Eye (tissue), 1 donor: Measurements from ENCODE around the gene JAG1.
A peak's percentile ranks its signal among the peaks of the same experiment; 100 is the strongest.
"Not testable (repeated sequence)": the region's sequence is repeated elsewhere in the genome, so short reads cannot be mapped to it uniquely, and the experiment has no call there.

ENCODE experiments used
- DNase-seq: peaks from one replicate; pipeline ENCODE4 v3.0.0-alpha.2; 2015

Gene JAG1

DNA sequence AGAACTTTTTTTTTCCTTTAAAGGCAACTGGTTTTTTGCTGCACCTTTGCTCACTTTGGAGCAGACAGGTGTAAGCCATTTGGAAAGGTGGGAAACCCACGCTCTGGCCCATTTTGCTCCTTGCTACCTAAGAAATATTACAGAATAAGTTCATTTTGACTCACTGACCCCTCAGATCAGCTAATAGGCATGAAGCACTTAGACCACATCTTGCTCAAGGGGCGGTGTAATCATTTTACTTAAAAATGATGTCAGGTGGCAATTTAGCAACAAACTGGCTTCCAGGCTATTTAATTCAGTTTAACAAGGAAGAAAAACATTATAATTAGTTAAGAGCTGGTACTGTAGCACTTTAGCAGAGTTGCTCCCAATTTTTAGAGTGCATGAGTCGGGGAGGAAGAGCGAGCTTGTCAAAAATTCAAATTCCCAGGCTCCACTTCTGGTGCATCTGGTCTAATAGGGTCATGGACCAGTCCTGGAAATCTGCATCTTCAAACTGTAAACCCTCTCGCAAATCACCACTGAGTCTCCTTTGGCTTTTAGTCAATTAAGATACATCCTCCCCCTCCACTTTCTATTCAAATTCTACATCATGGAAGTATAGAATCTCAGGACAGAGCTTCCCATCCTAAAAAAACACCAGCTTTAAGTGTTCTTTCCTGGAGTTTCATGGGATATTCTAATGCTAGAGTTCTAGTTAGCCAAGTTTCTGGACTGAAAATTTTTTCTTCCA lies 38.2 kb downstream of the JAG1 start:
- no peak for DNase-seq

DNA sequence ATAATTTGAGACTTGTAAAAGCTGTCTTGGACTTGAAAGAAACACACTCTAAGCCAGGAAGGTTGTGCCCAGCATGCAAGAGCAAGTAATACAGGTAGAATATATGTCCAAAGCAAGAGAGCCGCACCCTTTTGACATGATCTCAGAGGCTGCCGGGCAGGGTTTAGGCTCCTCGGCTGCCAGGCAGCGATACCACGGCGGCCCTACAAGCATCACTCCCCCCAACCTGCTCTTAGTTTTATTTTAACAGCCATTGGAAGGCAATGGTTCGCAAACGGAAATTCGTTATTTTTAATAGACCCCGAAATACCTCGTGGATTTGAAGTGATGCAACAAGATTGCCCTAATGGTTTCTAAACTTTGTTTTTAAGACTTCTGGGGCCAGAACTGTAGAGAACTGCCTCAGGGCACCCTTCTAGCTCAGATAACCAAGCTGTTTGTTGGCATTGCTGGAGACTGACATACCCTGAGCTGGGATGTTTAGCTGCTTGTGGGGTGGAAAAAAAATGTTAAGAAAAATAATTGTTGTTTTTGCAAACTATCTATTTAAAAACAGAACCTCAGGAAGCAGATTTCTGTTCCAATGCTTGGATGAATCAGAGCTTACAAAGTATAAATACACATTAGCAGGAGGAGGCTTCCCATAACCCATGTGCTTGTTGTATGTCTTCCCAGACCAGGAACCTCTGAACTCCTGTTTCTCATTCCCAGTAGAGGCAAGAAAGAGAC lies 39.0 kb downstream of the JAG1 start:
- DNase-seq, result no peak

DNA sequence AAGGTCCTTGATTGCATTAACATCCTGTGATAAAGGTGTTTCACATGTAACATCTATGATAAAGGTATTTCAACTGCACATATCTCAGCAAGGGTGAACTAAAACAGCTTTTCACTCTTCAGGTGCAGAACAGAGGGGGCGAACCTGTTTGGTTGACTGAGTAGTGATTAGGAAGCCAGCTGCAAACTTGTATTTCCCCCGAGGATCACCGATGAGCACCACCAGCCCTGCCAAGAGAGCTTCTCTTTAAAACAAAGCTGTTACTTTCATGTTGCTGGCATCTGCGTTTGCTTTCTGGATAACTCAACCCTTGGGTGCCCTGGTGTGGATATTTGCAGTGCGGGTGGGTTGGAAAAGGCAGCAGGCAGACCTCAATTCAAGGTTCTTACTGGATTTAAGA lies 39.6 kb downstream of the JAG1 start:
- no peak for DNase-seq

DNA sequence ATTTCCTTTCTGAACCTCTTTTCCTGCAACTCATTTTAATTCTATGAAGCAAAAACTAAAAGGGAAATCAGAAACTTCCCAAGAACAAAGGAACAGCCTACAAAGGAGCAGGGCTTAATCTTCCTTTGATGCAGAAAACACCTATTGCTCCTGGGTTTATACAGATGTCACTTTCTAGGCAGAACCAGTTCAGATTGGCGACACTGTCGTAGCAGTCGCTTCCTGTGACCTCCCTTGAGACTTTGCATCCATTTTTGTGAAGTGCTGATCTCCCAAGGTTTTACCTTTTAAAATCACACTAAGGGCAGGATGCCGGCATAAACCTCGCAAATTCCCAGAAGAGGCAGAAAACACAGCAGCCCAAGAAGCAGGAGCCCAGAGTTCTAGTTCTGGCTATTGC lies 40.1 kb downstream of the JAG1 start:
- DNase-seq, result no peak

DNA sequence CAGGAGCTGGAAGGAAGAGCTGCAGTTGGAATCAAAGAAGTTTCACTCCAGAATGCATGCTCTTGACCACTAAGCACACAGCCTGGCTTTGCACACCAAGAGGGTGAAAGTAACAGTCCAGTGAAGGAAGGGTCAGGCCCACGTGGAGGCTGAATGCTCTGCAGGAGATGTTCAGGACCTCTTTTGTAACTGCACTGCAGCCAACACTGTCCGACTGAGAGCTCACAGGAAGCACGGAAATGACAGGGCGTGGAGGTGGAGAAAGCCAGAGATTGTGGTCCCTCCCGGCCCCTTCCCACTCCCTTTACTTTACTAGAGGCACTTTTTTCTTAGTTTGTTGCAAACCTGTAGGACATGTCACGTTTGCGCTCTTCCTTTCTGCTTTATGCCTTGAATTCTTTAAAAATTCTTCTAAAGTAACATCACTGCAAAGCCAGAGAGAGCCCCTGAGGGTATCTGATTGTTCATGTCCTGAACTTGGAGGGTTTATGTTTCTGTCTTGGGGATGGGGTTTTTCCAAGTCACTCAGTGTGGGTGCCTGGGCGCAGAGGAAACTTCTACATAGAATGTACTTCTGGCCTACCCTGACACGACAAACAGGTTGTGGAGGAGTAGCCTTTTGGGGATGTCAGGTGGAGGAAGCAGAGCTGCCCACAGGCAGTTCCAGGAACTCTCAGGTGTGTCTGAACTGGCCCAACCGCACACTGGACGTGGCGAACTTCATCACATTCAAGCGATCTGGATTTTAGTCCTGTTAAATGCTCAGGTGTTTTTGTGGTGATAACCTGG lies 40.9 kb downstream of the JAG1 start:
- no peak for DNase-seq

DNA sequence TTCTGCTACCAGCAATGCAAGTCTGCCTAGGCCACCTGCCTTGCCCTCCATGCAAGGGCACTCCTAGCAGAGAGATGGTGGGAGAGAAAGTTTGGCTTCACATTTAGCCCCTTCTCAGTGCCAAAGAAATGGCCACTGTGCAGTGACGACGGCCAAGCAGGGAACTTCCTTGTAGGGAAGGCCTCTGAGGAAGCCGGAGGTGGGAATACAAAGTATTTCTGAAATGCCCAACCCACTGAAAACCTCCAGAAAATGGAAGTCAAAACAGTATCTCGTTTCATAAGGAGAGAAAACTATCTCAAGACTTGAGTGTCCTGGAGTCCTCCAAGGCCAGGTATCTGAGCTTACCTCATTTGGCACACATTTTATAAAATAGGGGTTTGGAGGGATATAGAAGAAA lies 42.7 kb downstream of the JAG1 start:
- no peak for DNase-seq

DNA sequence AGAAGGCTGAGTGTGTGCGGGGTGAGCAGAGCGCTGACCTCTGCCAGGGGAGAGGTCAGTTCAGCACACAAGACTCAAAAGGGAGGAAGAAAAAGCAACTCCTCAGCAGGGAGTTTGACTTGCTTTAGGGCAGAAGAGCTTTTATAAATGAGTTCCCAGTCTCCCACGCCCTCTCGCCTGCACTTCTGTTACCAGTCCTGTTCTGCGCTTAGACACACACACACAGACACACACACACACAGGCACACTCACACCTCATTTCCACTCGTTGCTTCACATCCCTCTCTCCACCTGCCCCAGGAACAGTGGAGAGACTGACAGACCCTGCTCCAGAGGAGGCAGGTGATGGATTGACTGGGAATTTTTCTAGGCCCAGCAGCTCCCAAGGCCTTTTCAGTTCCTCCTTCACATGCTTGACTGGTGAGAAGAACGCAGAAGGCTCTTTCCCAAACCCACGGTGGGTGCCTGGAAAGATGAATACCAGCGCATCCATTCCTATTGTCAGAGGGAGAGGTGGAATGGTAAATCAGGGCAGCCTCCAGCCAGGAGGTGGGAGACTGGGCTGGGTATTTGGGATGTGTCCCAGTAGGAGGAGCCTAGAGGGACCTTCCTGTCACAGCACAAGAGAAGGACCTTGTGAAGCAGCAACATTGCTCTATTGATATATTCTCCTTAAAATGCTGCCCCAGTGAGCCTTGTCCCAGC lies 43.7 kb downstream of the JAG1 start:
- no peak for DNase-seq

DNA sequence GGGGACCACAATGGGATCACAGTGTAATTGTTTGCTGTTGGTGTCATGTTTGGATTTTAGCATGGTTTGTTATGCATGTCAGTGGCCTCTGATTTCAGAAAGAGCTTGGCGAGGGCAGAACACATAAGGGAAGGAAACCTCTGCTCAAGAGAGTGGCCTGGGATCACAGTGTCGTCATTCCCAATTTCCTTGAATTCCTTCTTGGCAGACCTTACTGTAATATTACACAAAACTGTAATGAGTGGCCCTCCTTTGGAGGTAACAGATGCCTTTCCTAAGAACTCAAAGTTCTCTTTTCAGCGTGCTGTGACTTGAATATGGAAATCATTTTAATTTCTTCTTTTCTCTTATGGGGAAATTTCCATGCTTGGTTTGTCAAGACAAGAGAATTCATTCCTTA lies 46.9 kb downstream of the JAG1 start:
- DNase-seq, result no peak

DNA sequence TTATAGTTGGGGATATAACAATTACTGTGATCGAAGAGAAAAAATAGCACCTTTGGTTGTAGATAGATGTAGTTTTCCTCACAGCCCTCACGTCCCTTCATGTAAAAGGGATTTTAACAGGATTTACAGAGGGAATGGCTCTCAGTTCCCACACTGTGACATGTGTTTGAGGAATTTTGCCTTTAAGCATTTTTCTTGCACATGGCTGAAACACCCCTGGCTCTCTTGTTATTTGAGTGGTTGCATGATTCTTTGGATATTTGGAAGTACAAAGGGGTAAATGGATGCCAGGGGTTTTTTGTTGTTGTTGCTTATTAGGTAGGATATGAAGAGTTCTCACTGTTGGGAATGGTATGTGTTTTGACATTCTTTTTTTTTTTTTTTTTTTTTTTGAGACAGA lies 48.2 kb downstream of the JAG1 start:
- peak; percentile 8 for DNase-seq

DNA sequence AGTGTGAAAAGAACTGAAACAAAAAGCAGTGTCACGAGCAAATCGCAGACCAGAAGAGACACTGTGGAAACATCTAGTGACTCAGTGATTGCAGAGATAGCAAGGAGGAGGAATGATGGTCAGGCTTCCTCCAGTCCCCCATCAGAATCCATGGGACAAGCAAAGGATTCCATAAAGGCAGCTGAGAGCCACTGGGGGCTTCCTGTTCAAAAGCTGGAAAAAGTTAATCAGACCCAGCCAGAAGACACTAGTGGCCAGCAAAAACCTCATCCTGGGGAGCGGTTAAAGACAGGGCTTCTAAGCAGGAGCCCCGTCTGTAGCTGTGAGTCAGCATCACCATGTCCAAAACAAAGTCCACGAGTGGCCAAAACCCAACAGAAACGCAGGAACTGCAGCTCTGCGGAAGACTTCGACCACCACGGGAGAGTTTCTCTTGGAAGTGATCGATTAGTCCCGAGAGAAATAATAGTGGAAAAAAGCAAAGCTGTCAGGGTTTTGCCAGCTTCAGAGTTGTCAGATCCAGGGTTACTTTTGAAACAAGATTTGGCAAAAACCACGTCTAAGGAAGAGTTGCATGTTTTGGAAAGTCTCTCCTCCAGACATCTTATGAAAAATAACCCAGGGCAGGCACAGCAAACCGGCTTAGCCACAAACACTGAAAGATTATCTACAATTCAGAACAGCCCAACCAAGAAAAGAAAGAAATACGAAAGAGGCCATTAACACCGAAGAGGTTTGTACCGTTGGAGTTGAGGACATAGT lies 51.0 kb downstream of the JAG1 start:
- no peak for DNase-seq

DNA sequence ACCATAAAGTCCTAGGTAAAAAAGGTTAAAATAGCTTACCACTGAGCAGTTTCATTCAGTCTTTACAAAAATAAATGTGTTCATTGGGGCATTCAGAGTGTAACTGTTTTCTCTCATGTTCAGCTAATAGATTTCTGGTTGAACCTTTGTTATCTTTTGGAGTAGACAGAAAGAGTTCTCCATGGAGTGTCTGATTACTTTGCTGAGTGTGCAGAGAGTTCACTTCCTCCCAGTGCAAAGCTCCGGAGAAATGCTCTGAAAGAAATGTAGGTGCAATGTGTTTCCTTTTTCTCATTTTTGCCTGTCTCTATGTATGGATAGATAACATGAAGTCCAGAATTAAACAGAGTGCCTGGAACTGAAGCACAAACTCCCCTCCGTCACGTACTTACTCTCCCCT lies 52.6 kb downstream of the JAG1 start:
- no peak for DNase-seq

DNA sequence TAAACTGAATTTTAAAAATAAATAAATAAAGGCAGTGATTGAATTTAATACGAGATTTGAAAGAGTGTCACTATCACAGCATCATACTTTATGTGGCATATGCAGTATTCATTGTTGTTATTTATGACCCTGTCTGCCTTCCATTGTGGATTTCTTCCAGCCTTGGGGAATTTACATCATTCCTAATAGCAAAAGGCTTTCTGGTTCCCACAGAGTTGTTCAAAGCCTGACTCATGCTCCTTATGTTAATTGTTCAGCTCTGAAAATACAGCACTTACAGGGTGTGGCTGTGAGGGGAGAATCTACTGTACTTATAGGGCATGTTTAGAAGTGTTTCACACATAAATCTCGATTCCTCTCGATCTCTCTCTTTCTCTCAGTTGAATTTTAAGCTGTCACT lies 54.4 kb downstream of the JAG1 start:
- no peak for DNase-seq

DNA sequence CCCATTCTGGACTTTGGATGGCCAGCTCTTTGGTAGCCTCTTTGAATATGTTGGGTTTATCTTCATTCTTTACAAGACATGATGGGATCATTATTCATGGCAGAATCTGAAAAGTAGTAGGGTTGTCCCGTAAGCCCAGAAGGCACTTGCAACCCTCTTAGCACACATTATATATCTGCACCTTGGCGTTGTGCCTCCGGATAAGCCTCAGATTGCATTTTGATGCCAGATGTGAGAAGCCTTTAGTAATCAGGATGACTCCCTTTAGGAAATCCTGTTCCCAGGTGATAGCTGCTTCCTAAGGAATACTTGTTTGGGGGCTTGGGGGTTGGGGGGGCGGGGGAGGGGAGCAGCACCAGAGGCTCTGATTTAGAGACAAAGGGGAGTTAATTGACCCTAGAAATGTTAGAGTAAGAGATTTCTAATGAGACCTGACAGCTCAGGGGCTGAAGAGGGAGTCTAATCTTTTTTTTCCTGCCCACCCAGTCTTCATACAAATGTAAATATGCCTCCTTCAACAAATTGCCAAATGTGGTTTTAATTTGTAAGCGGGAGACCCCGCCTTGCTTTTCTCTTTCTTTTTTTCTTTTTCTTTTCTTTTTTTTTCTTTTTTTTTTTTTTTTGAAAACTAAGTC lies 55.1 kb downstream of the JAG1 start:
- DNase-seq, result peak; percentile 65

DNA sequence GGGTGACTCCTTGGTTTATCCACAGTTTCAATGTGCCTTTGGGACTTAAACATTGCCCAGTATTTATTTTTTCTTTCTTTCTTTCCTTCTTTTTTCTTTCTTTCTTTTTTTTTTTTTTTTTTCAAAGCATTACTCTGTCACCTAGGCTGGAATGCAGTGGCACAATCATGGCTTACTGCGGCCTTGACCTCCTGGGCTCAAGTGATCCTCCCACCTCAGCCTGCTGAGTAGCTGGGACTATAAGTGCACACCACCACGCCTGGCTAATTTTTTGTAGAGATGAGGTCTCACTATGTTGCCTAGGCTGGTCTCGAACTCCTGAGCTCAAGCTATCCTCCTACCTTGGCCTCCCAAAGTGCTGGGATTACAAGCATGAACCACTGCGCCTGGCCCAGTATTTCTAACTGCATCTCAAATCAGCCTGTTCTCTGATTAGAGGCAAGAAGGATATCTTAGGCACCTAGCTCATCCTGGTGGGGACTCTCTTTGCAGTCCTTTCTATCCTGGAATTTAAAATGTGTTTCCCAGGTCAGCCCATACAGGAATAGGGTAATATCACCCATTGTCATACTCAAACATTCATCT lies 56.2 kb downstream of the JAG1 start:
- not testable (repeated sequence) for DNase-seq

DNA sequence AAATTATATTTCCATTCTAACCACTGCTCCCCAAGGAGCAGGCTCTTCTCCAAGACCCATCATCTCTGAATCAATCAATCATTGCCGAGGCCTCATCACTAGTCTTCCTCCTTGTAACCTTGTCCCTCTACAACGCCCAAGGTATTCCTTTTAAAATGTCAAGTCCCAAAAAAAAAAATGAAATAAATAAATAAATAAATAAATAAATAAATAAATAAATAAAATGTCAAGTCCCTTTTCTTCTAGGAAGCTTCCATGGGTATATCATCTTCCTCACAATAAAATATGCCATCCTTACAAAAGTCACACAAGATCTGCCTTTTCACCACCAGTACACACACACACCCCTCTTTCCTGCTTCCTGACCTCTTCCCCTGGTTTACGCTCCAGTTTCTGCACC lies 57.6 kb downstream of the JAG1 start:
- DNase-seq, result no peak

DNA sequence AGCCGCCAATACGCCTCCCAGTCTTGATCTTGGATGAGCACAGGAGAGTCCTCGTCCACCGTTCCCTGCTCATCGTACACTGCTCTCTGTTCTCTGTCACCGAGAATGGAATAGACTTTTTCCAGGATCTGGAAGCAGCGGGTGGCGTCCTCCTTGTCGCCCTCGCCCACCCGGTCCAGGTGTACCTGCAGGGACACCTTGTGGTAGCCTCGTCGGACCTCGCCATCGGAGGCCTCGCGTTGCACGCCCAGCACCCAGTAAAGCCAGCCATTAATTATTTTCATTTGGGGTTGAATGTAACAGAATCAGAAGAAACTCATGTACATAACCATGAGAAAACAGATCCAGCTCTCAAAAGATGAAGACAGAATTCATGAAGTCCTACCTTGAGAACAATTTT lies 59.9 kb downstream of the JAG1 start:
- no peak for DNase-seq

DNA sequence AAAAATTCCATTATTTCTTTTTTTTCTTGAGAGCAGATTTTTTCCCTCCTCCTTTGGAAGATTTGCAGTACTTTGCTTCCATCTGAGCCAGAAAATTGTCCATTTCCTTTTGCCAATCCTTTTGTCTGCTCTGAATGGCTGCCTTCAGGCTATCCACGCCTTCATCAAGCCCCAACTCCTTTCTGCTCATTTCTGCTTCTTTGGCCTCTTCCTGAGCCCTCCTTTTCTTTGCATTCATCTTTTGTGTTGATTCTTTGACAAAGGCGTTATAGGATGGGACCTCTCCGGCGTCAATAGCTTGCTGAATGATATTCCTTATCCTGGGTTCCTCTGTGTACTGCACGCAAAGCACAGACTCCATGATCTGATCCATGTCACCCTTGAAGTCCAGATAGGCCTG lies 60.4 kb downstream of the JAG1 start:
- not testable (repeated sequence) for DNase-seq

DNA sequence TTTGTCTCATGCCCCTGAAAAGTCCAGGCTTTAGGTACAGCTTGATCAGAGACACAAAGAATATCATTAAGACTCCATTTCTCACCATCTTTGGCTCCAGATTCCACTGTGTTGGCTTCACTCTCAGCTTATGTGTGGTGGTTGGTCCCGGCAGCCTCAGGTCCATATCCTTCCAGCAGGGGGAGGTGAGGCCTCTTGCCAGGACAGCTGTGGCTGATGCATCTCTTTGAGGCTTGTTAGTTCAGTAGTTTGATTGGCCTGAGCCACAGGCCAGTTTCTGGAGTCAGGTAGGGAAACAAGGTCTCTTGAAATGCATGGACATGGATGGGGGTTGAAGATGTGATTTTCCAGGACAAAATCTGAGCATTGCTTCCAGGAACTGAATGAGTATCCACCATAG lies 62.4 kb downstream of the JAG1 start:
- peak; percentile 58 for DNase-seq

DNA sequence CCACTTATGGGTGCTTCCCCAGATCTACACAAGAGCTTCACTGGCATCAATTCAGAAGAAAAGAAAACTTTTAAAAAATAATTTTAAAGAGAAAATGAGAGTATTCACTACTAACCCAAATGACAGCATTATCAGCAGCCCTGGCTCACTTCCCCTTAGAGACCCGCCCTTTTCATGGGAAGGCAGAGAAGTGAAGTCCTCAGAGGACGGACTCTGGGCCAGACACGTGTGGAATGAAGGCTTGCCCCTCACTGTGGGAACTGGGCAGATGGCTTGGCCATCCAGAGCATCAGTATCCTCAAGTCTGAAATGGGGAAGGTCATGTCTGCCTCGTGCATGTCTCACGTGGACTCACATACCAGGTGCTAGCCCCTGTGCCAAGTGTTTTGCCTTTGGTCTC lies 63.5 kb downstream of the JAG1 start:
- no peak for DNase-seq

DNA sequence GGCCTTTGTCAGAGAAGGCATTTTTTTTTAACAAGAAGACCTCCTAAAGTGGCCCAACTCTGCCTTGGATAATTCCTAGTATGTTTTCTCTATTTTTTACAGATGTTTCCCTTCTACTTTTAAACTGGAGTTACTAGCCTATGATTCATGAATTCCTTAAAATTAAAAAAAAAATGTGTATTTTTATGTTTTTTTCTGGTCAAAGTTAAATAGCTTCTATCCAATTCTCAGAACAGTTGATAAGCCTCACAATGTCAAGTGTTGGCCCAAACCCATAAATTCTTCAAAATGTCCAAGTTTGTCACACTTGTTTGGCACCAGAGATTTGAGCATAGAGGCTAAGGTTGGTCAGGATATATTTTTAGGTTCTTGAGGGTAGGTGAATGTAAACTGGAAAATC lies 64.0 kb downstream of the JAG1 start:
- no peak for DNase-seq

DNA sequence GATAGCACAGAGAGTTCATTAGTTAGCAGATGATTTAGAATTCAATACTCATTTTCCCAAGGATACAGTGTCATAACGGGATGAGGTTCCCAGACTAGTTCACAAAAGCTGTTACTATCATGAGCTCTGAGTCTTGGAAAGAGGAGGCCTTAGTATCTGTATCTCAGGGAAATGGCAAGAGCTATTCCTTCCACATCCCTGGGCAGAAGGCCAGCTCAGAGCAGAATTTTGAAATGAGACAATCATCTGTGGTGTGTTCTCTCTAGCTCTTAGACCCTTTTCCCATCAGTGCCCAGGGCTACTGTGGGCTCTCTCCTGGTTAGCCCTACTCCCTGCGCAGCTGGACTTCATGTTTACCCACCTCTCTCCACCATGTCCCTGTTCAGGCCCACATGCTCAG lies 64.5 kb downstream of the JAG1 start:
- no peak for DNase-seq
